ENCODE data around the gene ZC2HC1B.
A peak's percentile ranks its signal among the peaks of the same experiment; 100 is the strongest.
"Not testable (repeated sequence)": the region's sequence is repeated elsewhere in the genome, so short reads cannot be mapped to it uniquely, and the experiment has no call there.

The ZC2HC1B gene, protein sequence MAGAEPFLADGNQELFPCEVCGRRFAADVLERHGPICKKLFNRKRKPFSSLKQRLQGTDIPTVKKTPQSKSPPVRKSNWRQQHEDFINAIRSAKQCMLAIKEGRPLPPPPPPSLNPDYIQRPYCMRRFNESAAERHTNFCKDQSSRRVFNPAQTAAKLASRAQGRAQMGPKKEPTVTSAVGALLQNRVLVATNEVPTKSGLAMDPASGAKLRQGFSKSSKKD

DNA sequence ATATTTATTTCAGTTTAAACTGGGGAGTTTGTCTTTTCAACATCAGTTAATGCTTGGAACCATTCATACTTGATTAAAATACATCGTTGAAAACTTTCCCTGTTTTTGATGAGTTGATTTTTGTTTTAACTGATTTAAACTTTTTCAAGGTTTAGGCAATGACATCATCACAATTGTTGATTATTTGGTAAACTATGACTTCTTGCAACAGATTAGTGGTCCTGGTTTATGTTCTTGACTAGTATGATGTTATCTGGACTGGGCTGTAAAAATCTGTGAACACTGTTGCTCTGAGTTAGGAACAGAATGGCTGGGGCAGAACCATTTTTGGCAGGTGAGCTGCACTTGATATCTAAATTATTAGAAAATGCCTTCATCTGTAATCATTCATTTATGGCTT lies at the start of gene ZC2HC1B:
Gene ZC2HC1B (plus strand): TSS at position 241 of the 400 bp plus-strand sequence. CDS start 66 bp downstream, at position 307.
- no peak for DNase-seq (ENCODE audit: low spot score)

DNA sequence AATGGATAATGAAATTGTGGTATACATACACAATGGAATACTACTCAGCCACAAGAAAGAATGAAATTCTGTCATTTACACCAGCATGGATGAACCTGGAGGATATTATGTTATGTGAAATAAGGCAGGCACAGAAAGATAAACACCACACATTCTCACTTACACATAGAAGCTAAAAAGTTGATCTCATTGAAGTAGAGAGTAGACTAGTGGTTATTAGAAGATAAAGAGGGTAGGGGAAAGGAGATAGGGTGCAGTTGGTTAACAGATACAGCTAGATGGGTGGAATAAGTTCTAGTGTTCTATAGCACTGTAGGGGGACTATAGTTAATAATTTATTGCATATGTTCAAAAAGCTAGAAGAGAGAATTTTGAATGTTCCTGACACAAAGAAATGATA lies 46.7 kb upstream of the ZC2HC1B start:
- DNase-seq (ENCODE audit: low spot score): no peak

DNA sequence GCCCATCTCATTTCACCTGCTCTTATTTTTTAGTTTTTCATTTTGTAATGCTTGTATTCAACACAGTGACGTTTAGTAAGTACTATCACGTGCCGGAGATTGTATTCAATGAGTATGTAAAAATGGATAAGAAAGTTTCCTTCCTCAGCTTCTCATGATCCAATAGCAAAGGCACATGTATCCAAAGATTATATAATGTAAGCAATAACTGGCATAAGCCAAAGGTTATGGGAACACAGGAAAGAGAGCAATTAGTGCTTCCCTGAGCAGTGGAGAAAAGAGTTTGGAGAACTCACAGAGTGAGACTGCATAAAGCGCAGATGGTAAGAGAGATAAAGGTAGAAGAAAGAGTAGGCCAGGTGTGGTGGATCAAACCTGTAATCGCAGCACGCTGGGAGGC lies 42.9 kb upstream of the ZC2HC1B start:
- no peak for DNase-seq (ENCODE audit: low spot score)

DNA sequence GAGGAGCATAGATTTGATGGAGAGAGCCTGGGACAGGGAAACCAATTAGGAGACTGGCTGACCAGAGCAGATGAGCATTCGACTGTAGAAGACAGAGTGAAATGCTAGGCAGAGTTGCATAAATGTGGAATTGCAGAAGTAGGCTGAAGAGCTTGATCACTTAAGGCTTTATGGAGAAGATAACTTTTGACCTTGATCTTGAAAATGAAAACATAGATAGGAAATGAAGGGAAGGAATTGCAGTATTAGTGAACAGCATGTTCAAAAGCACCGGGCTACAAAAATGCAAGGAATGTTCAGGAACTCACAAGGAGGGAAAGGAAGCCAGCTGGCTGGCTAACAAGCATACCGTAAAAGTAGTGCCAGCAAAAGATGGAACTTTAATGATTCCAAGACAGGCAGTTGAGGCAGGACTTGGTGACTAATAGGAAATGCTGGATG lies 41.7 kb upstream of the ZC2HC1B start:
- no peak for DNase-seq (ENCODE audit: low spot score)

DNA sequence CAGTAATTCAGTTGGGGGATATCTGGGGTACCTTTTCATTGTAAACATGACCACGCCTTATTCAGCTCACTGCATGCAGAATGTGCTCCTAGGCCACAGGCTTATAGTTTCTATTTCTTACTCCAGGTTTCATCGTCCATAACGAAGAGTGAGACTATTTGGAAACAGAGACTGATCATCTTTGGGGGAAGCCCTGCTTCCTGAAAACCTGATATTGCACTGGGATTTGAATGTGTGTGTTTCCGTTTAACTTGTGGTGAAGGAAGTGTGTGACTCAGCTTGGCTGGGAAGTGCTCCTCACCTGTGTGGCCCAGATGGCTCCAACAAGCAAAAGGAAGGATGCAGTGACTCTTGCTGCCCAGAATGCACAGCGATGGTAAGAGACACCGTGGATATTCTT lies 40.7 kb upstream of the ZC2HC1B start:
- no peak for DNase-seq (ENCODE audit: low spot score)

DNA sequence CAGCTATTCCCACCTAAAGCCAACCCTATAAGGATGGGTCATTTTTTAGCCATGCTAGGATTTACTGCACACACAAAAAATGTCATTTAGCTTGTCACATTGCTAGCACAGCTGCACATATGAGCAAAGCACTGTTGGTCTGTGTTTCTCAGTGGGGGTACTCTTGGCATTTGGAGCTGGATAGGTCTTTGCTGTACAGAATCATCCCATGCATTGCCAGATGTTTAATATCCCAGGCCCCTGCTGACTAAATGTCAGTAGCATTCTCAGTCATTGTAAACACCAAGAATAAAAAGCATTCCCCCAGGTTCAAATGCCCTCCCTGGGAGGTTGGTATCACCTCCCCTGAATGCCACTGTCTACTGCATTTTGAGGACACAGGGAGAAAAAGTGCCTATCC lies 35.7 kb upstream of the ZC2HC1B start:
- no peak for DNase-seq (ENCODE audit: low spot score)

DNA sequence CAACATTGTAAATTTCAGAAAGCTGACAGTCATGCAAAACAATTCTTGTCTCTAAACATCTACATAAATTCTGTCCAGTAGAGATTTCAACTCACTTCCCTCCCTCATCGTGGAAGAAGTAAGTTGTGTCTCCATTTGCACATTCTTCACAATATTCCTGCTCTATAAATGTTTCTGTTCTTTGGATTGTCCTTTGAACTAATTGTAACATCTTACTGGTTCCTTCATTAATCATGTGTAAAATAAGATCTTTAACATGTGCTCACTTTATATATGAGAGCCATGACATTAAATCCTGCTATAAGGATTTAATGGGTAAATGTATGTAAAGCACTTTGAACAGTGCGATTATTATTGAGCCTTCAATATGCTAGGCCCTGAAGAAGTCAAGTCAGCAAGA lies 28.1 kb upstream of the ZC2HC1B start:
- no peak for DNase-seq (ENCODE audit: low spot score)

DNA sequence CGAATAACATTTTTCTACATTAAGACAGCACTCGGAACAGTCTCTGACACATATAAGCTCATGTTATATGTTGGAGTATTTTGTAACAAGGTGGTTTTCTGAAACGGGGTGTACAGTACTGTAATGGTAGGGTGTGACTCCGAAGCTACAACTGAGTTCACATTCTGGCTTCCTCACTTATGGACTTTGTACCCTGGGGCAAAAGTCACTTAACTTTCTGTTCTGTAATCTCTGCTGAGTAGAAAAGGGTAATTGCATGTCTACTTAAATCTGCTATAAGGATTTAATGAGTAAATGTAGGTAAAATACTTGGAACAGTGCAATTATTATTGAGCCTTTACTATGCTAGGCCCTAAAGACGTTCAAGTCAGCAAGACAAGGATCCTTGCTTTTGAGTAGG lies 25.9 kb upstream of the ZC2HC1B start:
- no peak for DNase-seq (ENCODE audit: low spot score)

DNA sequence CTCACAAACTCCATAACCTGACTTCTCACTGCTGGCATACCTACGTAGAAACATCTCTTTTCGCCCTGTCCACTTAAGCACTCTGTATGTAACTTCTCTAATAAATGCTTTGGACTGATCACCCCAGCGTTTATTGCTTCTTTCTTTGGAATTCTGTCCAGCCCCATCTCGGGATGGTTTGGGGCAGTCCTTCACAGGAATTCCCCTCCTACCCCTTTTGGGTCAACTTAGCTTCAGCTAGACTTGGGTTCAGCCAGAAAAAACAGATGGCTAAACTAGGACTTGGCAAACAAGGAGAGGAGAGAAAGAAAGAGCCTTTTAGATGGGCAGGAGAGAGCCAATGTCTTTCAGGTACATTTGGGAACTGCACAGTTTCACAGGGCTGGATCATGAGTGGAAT lies 25.1 kb upstream of the ZC2HC1B start:
- no peak for DNase-seq (ENCODE audit: low spot score)

DNA sequence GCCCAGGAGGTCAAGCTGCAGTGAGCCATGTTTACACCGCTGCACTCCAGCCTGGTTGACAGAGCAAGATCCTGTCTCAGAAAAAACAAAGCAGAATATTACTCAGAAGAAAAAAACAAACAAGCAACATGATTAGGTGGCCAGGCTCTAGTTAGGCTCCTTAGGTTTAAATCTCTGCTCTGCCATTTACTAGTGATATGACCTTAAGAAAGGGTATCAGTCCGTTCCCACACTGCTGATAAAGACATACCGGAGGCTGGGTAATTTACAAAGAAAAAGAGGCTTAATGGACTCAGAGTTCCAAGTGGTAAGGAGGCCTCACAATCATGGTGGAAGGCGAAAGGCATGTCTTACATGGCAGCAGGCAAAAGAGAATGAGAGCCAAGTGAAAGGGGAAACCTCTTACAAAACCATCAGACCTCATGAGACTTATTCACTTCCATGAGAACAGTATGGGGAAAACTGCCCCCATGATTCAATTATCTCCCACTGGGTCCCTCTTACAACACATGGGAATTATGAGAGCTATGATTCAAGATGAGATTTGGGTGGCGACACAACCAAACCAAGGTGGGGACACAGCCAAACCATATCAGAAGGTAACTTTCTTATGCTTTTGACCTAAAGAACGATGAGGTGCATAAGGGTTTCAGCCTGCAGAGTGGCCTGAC lies 23.5 kb upstream of the ZC2HC1B start:
- no peak for DNase-seq (ENCODE audit: low spot score)

DNA sequence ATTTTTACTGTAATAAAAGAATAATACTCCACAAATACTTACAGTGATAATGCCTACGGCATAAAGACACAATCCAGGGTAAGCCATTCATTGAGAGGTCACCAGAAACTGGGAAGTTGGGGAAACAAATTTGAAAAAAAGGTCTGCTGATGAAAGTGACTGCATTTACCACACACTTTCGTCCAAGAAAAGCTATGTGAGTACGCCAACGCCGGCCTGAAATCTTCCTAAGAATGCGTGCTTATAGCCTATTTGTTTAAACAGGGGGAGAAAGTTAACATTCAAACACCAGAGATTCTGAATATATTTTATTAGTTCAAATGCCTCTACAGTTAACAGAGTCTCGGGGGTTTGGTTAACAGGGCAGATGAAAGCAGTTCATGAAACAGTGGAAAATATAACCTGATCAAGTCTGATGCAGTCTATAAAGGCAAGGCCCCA lies 21.8 kb upstream of the ZC2HC1B start:
- peak; percentile 76 for DNase-seq (ENCODE audit: low spot score)

DNA sequence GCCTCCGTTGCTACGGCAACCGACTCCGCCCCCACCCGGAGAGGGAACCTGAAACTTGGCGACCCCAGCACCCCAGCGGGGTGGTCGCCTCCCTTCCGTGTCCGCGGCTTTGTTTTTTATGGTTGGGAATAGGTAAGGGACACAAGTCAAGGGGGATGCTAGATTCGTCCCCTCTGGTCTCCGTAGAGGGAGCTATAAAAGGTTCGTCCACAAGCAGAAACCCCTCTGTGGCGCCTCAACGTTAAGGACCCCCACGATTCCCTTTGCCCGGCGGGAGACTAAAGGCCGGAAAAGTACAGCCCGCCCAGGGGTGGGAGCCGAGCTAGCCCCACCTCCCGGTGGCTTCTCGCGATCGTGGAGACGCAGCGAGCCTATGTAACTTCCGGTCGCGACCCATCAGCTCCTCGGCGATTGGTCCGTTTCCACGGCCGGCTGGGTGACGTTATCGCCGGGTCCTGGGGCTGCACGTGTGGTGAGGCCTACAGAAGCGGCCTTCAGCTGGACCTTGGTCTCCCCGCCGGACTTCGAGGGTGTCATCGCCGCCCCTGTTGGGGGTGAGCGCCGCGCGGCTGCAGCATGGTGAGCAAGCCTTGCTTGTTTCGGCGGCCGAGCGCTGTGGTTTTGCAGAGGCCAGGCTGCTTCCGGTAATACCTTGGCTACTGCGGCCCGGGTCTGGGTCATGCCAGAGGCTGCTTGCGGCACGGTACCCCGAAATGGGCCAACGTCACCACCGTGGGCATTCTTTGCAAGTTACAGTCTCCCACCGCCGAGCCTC lies 21.2 kb upstream of the ZC2HC1B start, which contains the start of gene LTV1:
Gene LTV1 (plus strand): TSS at position 437 of the 775 bp plus-strand sequence. CDS start 140 bp downstream, at position 577.
- DNase-seq (ENCODE audit: low spot score): peak; percentile 98

DNA sequence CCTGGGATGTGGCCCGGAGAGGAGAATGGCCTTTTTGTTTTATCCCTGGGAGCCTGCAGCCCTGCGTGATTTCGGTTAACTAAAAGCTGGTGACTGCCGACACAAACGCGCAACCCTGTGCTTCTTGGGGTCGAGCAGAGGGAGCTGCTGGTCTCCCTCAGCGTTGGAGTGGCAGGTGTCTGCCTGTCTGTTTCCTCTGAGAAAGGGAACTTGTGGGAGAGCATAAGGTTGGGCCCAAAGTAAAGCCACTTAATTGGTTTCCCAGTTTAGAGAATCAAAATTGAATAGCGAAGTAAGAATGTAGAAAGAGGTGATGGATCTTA lies 20.6 kb upstream of the ZC2HC1B start:
- DNase-seq (ENCODE audit: low spot score): no peak

DNA sequence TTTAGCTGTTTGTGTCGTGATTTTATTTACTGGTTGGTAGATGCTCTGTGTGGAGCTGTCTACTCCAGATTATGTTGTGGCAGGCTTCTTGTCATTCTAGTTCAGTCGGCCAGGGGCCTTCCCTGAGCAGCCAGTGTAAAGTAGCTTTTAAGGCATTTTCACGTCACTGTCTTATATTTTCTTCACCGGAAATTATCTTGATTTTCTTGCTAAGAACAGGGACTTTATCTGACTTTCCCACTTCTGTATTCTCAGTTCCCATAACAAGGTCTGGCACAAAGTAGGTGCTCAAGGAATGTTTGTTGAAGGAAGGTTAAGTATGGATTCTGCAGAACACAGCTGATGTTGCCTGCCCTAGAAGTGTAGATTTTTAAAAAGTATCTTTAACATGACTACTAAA lies 20.3 kb upstream of the ZC2HC1B start:
- no peak for DNase-seq (ENCODE audit: low spot score)

DNA sequence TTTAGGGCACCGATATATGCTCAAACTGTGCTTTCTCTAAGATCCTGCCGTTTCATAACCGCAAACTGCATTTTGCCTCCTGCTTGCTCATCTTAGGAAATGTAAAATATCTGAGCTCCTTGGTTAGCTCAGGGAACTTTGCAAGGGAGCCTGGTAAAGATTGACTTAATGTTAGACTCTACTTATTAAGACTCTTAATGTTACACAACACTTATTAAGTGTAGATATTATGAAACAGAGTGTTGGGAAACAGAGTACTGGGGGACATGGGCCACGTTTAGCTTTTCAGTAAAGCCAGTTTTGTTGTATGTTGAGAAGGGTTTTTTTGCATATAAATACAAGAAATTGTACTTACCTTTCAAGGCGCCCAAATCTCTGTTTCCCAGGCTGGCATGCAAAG lies 19.2 kb upstream of the ZC2HC1B start:
- DNase-seq (ENCODE audit: low spot score): no peak

DNA sequence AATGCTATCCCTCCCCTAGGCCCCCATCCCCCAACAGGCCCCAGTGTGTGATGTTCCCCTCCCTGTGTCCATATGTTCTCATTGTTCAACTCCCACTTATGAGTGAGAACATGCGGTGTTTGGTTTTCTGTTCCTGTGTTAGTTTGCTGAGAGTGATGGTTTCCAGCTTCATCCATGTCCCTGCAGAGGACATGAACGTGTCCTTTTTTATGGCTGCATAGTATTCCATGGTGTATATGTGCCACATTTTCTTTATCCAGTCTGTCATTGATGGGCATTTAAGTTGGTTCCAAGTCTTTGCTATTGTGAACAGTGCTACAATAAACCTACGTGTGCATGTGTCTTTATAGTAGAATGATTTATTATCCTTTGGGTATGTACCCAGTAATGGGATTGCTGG lies 12.6 kb upstream of the ZC2HC1B start:
- not testable (repeated sequence) for DNase-seq (ENCODE audit: low spot score)

DNA sequence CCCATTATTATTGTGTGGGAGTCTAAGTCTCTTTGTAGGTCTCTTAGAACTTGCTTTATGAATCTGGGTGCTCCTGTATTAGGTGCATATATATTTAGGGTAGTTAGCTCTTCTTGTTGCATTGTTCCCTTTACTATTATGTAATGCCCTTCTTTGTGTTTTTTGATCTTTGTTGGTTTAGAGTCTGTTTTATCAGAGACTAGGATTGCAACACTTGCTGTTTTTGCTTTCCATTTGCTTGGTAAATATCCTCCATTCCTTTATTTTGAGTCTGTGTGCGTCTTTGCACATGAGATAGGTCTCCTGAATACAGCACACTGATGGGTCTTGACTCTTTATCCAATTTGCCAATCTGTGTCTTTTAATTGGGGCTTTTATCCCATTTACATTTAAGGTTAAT lies 9.2 kb upstream of the ZC2HC1B start:
- not testable (repeated sequence) for DNase-seq (ENCODE audit: low spot score)

DNA sequence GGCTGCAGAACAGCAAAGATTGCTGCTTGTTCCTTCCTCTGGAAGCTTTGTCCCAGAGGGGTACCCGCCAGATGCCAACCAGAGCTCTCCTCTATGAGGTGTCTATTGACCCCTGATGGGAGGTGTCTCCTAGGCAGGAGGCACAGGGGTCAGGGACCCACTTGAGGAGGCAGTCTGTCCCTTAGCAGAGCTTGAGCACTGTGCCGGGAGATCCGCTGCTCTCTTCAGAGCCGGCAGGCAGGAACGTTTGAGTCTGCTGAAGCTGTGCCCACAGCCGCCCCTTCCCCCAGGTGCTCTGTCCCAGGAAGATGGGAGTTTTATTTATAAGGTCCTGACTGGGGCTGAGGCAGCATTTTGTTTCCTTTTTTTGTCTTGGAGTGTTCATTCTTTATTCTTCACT lies 7.5 kb upstream of the ZC2HC1B start:
- DNase-seq (ENCODE audit: low spot score): not testable (repeated sequence)

DNA sequence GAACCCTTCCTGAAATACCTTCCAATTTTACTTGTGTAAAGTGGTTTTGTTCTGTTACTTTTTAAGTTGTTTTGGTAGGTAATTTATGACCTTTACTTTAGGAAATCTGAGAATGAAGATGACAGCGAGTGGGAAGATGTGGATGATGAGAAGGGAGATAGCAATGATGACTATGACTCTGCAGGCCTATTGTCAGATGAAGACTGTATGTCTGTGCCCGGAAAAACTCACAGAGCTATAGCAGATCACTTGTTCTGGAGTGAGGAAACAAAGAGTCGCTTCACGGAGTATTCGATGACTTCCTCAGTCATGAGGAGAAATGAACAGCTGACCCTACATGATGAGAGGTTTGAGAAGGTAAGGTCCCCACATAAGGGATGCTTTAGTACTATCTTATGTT lies 6.6 kb upstream of the ZC2HC1B start:
- no peak for DNase-seq (ENCODE audit: low spot score)

DNA sequence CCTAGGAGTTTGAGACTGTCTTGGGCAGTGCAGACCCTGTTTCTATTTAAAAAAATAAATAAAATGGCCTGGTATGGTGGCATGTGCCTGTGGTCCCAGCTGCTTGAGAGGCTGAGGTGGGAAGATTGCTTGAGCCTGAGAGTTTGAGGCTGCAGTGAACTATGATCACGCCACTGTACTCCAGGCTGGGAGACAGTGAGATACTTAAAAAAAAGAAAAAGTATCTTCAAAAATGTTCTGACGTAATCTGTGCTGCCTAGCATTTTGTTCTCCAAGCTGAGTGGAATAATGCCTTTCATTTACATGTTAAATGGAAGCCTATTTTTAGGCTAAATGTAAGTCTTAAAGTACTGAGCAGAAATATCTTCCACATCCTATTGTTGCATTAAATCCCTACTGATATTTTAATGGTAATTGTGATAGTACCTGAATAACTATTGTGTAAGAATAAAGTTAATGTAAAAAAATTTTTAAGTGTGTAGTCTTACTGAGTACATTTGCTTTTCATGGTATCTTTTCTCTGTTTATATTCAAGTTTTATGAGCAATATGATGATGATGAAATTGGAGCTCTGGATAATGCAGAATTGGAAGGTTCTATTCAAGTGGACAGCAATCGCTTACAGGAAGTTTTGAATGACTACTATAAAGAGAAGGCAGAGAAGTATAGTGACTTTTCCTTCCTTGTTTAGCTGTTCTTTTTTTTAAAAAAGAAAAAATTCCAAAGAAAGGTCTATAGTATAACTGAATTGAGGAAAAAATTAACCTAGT lies 4.2 kb upstream of the ZC2HC1B start:
- no peak for DNase-seq (ENCODE audit: low spot score)

DNA sequence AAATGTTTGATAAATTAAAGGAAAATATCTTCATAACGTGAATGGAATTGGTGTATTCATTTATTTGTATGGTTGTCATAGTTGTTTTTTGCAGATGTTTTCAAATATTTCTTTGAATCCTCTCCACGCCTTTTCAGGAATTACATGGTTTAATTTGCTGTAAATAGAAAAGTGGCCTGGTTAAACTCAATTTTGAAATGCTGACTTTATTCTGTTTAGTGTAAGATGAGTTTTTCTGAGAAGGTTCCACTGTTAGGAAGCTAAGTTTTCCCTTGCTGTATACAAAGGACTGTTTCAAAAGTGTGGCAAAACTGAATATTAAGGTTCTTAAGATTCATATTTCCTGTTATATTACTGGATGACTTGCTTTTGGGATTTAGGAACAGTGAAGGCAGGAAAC lies 503 bp upstream of the ZC2HC1B start:
- DNase-seq (ENCODE audit: low spot score): no peak

DNA sequence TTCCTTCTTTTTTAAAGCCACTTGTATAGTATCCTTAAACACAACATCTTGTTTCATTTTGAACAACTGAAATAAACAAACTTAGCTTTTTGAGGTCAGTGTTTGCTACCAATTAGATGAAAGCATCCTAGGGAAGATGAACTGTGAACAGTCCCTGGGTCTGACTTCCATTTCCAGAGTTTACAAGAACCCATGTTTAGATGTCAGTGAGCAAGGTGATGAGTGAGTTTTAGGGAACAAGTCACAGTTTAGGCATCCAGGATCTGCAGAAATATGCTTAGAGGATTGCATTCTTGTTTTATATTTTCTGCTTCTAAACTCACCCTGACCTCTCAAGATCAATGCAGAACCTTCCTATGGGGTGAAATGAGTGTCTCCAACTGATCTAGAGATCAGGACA lies 3.0 kb downstream of the ZC2HC1B start:
- no peak for DNase-seq (ENCODE audit: low spot score)
